OCI-LY3 (cell line): ENCODE measurements around the gene FAM216B.

ENCODE experiments used
- CTCF ChIP-seq: fragments of 200-600, 300-600 bp; sonication (generic); IDR thresholded peaks from 2 replicates; pipeline ENCODE4 v1.5.1; 2014; ENCODE audit warnings: antibody characterized with exemption, low read length, low read depth
- EZH2phosphoT487 ChIP-seq: fragments of 200-600 bp; shearing (Covaris generic); IDR thresholded peaks from 2 replicates; pipeline ENCODE4 v1.6.1; 2018; ENCODE audit warnings: antibody characterized with exemption, mixed run types, low read depth

- TF ChIP-seq CTCF (no peak), EZH2phosphoT487 (no peak)
These were observed 16.7 kb downstream of the FAM216B start for GRCh38 chr13:42798118-42798517.
